ENCODE results near the gene PNPLA5.

- TF ChIP-seq SOX15 (CRISPR knock-in tag; IDR thresholded peaks at IDR 0.05), result no peak
- TF ChIP-seq CTCF (IDR thresholded peaks at IDR 0.05), result no peak
- no peak for TF ChIP-seq E2F5 (CRISPR knock-in tag; IDR thresholded peaks at IDR 0.05)
- no peak for TF ChIP-seq NR2C2 (CRISPR knock-in tag; IDR thresholded peaks at IDR 0.05)
- no peak for TF ChIP-seq ZNF532 (CRISPR knock-in tag; IDR thresholded peaks at IDR 0.05; ENCODE audit: borderline replicate concordance)
- no peak for TF ChIP-seq NFE2L1 (CRISPR knock-in tag; IDR thresholded peaks at IDR 0.05)
- TF ChIP-seq MAX (CRISPR knock-in tag; IDR thresholded peaks at IDR 0.05), result no peak
- no peak for TF ChIP-seq ATF1 (CRISPR knock-in tag; IDR thresholded peaks at IDR 0.05)
- no peak for TF ChIP-seq KAT7 (CRISPR knock-in tag; IDR thresholded peaks at IDR 0.05; ENCODE audit: borderline replicate concordance)
- no peak for TF ChIP-seq TEAD1 (CRISPR knock-in tag; IDR thresholded peaks at IDR 0.05)
- TF ChIP-seq ETV6 (CRISPR knock-in tag; IDR thresholded peaks at IDR 0.05), result no peak
- TF ChIP-seq, protein P1, sequence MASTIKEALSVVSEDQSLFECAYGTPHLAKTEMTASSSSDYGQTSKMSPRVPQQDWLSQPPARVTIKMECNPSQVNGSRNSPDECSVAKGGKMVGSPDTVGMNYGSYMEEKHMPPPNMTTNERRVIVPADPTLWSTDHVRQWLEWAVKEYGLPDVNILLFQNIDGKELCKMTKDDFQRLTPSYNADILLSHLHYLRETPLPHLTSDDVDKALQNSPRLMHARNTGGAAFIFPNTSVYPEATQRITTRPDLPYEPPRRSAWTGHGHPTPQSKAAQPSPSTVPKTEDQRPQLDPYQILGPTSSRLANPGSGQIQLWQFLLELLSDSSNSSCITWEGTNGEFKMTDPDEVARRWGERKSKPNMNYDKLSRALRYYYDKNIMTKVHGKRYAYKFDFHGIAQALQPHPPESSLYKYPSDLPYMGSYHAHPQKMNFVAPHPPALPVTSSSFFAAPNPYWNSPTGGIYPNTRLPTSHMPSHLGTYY (CRISPR knock-in tag; IDR thresholded peaks at IDR 0.05), result no peak
- TF ChIP-seq TCF7 (CRISPR knock-in tag; IDR thresholded peaks at IDR 0.05; ENCODE audit: low read depth), result no peak
Observed at GRCh38 chr22:43941449-43941848, 49.6 kb upstream of the PNPLA5 start.
